B cell (primary cell): Measurements from ENCODE around the gene ST8SIA1. TPM values are rescaled to one million over a fixed set of nuclear protein-coding genes. Genes with fewer than 3 reads are reported as not detected.
"Not testable (repeated sequence)": the region's sequence is repeated elsewhere in the genome, so short reads cannot be mapped to it uniquely, and the experiment has no call there.

Experiments
- ATAC-seq: fragments of 200-7000 bp; cut with Tn5 transposase; one replicate; pipeline ENCODE4 v1.10.0; 2021; ENCODE audit warnings: low read depth, mild to moderate bottlenecking, moderate number of reproducible peaks, moderate library complexity
- CTCF ChIA-PET: fragments of 350-600 bp; sonication (Branson Sonifier 250); formaldehyde crosslinking; loops from one replicate; lab custom pipeline; 2021; ENCODE audit warnings: antibody characterized with exemption, inconsistent platforms; lab: Charles Lee
- POLR2A ChIA-PET: fragments of 350-600 bp; sonication (Branson Sonifier 250); formaldehyde crosslinking; loops from one replicate; lab custom pipeline; 2021; ENCODE audit warnings: antibody characterized with exemption; lab: Charles Lee
- DNase-seq: peaks from one replicate; pipeline ENCODE4 v3.0.0; 2013
- H2AFZ ChIP-seq: 2 replicates; pipeline ENCODE4 v1.6.1; 2012; ENCODE audit warnings: mild to moderate bottlenecking, low read depth, low read length; ENCODE audit not compliant: insufficient read depth, poor library complexity, severe bottlenecking
- H3K27ac ChIP-seq, 2 donors: 1 replicate in 1 of 2; 2 replicates in 1 of 2; pipeline ENCODE4 v1.5.1; 2012 to 2013; ENCODE audit warnings: low read length in 2 of 2, mild to moderate bottlenecking in 2 of 2, moderate library complexity in 1 of 2
- H3K27me3 ChIP-seq, 4 experiments: fragments of 200-600 bp in 1 of 4; sonication (generic) in 1 of 4; replicated peaks in 1 of 4; 1 replicate in 2 of 4; 2 replicates in 2 of 4; pipeline versions ENCODE4 v1.6.1 to v1.7.0; 2013 to 2016; ENCODE audit warnings: low read length in 3 of 4, mild to moderate bottlenecking in 2 of 4, mixed read lengths in 1 of 4, moderate library complexity in 1 of 4; ENCODE audit not compliant: insufficient read depth in 4 of 4, control insufficient read depth in 3 of 4; ENCODE audit errors: control extremely low read depth in 1 of 4
- H3K36me3 ChIP-seq, 2 experiments: replicated peaks in 1 of 2; 1 replicate in 1 of 2; 2 replicates in 1 of 2; pipeline versions ENCODE4 v1.6.1 to v1.7.1; 2013; ENCODE audit warnings: low read length in 1 of 2; ENCODE audit not compliant: insufficient read depth in 2 of 2, control insufficient read depth in 1 of 2; ENCODE audit errors: control extremely low read depth in 1 of 2, extremely low read depth in 1 of 2
- H3K4me1 ChIP-seq, 2 donors: fragments of 200-600 bp in 1 of 2; sonication (generic) in 1 of 2; 1 replicate in 1 of 2; 2 replicates in 1 of 2; pipeline versions ENCODE4 v1.5.1 to v1.6.1; 2013 to 2017; ENCODE audit warnings: low read length in 2 of 2; ENCODE audit not compliant: control insufficient read depth in 2 of 2, insufficient read depth in 2 of 2
- H3K4me2 ChIP-seq: replicated peaks from 2 replicates; pipeline ENCODE3; 2012; ENCODE audit warnings: mild to moderate bottlenecking, low read depth, low read length; ENCODE audit not compliant: poor library complexity, severe bottlenecking
- H3K4me3 ChIP-seq, 5 experiments: fragments of 200-600 bp in 1 of 5; sonication (generic) in 1 of 5; 1 replicate in 3 of 5; 2 replicates in 2 of 5; pipeline versions ENCODE4 v1.5.1 to v1.7.0; 2011 to 2016; ENCODE audit warnings: low read length in 4 of 5, mild to moderate bottlenecking in 4 of 5, low read depth in 2 of 5, control low read depth in 1 of 5, moderate library complexity in 1 of 5; ENCODE audit not compliant: insufficient read depth in 1 of 5; ENCODE audit errors: control extremely low read depth in 1 of 5, extremely low read depth in 1 of 5
- H3K79me2 ChIP-seq: fragments of 200-600 bp; sonication (generic); one replicate; pipeline ENCODE4 v1.6.0; 2016; ENCODE audit warnings: low read length; ENCODE audit not compliant: control insufficient read depth, insufficient read depth
- H3K9ac ChIP-seq: fragments of 200-600 bp; sonication (generic); 2 replicates; pipeline ENCODE4 v1.6.1; 2017; ENCODE audit warnings: mild to moderate bottlenecking, low read length, moderate library complexity
- H3K9me3 ChIP-seq, 3 donors: one replicate each; pipeline versions ENCODE4 v1.6.1 to v1.7.1; 2013; ENCODE audit warnings: low read length in 2 of 3; ENCODE audit not compliant: control insufficient read depth in 2 of 3, insufficient read depth in 1 of 3; ENCODE audit errors: control extremely low read depth in 1 of 3
- H4K20me1 ChIP-seq: 2 replicates; pipeline ENCODE4 v1.6.0; 2012; ENCODE audit warnings: mild to moderate bottlenecking, low read length; ENCODE audit not compliant: insufficient read depth, control insufficient read depth, poor library complexity, severe bottlenecking
- H3K27ac Mint-ChIP-seq: one replicate; pipeline ENCODE4 v1.8.0; 2021; ENCODE audit warnings: mixed read lengths
- H3K27me3 Mint-ChIP-seq: one replicate; pipeline ENCODE4 v1.8.0; 2021; ENCODE audit warnings: mixed read lengths
- H3K4me1 Mint-ChIP-seq: one replicate; pipeline ENCODE4 v1.8.0; 2021; ENCODE audit warnings: mixed read lengths
- H3K4me3 Mint-ChIP-seq: one replicate; pipeline ENCODE4 v1.8.0; 2021; ENCODE audit warnings: mixed read lengths
- H3K9me3 Mint-ChIP-seq: one replicate; pipeline ENCODE4 v1.8.0; 2022; ENCODE audit warnings: mixed read lengths; ENCODE audit not compliant: insufficient read depth
- WGBS: methylation state at CpG from one replicate; pipeline ENCODE4 v1.1.5; 2013; ENCODE audit warnings: missing lambda C conversion rate; ENCODE audit not compliant: insufficient coverage; 5-methylcytosine and 5-hydroxymethylcytosine counted together
- intact Hi-C: fragments of 100-400 bp; cut with micrococcal nuclease; formaldehyde crosslinking; loops from one replicate; pipeline ENCODE4 v1.10.0; 2022
- polyA plus RNA-seq: library from polyadenylated mRNA; depleted of rRNA; stranded (reverse); fragments of >200 nt; gene quantifications from 2 replicates; pipeline ENCODE4 v1.2.3, GENCODE V29; 2012
- total RNA-seq, 2 donors: library from RNA; stranded (reverse); fragments of 120-200 nt in 1 of 2; gene quantifications; 1 replicate in 1 of 2; 2 replicates in 1 of 2; pipeline versions ENCODE4 v1.2.3 to v1.2.4, GENCODE V29; 2013 to 2022

ST8SIA1 gene
- total and polyA plus RNA-seq, 2 donors (not counting 1 experiment from before 2014, with no cell fraction given) = 0.02 to 0.04 TPM

DNA sequence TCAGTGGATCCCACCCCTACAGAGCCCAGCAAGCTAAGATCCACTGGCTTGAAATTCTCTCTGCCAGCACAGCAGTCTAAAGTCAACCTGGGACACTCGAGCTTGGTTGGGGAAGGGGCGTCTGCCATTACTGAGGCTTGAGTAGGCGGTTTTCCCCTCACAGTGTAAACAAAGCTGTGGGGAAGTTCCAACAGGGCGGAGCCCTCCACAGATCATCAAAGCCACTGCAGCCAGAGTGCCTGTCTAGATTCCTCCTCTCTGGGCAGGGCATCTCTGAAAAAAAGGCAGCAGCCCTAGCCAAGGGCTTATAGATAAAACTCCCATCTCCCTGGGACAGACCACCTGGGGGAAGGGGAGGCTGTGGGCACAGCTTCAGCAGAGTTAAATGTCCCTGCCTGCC, 187.8 kb downstream of the ST8SIA1 start:
- ATAC-seq = peak; percentile 65

More for the DNA sequence above, 187.8 kb downstream of the ST8SIA1 start:
- H2AFZ ChIP-seq = peak overlapping the region; percentile 58
- 38% methylated on average over 2 of the region's 4 CpGs for WGBS
- H3K27ac ChIP-seq = peak overlapping the region in 1 of 2 donors; percentile 41
- H3K9me3 Mint-ChIP-seq, CTCF ChIA-PET, H3K9ac ChIP-seq, POLR2A ChIA-PET, H3K9me3 ChIP-seq, H3K27me3 ChIP-seq, intact Hi-C loops, H3K79me2 ChIP-seq, H4K20me1 ChIP-seq, H3K36me3 ChIP-seq, H3K27me3 Mint-ChIP-seq: not testable (repeated sequence)
- Mint-ChIP-seq H3K4me3 (peak overlapping the region; percentile 44), H3K4me1 (peaks cover 22% of the 10 kb centered on the region), H3K27ac (peak overlapping the region; percentile 69)
- peaks cover 12 to 17% of the 10 kb centered on the region in 2 donors for H3K4me1 ChIP-seq
- peak; percentile 58 for DNase-seq
- peak overlapping the region in 1 of 5 experiments; percentile 2 for H3K4me3 ChIP-seq
- H3K4me2 ChIP-seq = peak overlapping the region; percentile 22

Other genes starting within 250 kb of the ST8SIA1 start
- gene C2CD5, start 209.8 kb upstream of the ST8SIA1 start, total RNA-seq = 59.3 and 61.7 TPM in 2 replicates
- 24.6 and 33.4 TPM in 2 replicates for gene C2CD5, start 209.8 kb upstream of the ST8SIA1 start, polyA plus RNA-seq